HepG2 (cell line): ENCODE measurements around the gene GOLT1A. TPM values are rescaled to one million over a fixed set of nuclear protein-coding genes. Genes with fewer than 3 reads are reported as not detected.

Source experiments
- FIP1L1 ChIP-seq: fragments of 200-400 bp; formaldehyde crosslinking; IDR thresholded peaks from 2 replicates; pipeline ENCODE4 v1.6.1; 2018; ENCODE audit warnings: low read depth, mild to moderate bottlenecking, low read length, moderate library complexity, borderline replicate concordance; ENCODE audit not compliant: insufficient read depth
- FOXJ3 ChIP-seq: sonication (generic); formaldehyde crosslinking; IDR thresholded peaks from 2 replicates; pipeline ENCODE4 v1.4.0; 2020; ENCODE audit warnings: missing genetic modification reagents, mild to moderate bottlenecking, borderline replicate concordance
- FOXK1 ChIP-seq: sonication (generic); formaldehyde crosslinking; IDR thresholded peaks from 2 replicates; pipeline ENCODE4 v1.4.0; 2020; ENCODE audit warnings: low read depth, missing genetic modification reagents, borderline replicate concordance
- HNRNPK ChIP-seq: fragments of 200-400 bp; formaldehyde crosslinking; IDR thresholded peaks from 2 replicates; pipeline ENCODE4 v1.6.1; 2018; ENCODE audit warnings: low read length, low read depth, moderate library complexity, mild to moderate bottlenecking; ENCODE audit not compliant: poor library complexity, severe bottlenecking
- ISX ChIP-seq: sonication (generic); formaldehyde crosslinking; conservative IDR thresholded peaks from 2 replicates; pipeline ENCODE4 v1.5.0; 2020; ENCODE audit warnings: missing genetic modification reagents
- MXD4 ChIP-seq: IDR thresholded peaks from 2 replicates; pipeline ENCODE4 v1.6.1; 2016; ENCODE audit warnings: mild to moderate bottlenecking, missing biosample characterization, missing genetic modification reagents
- NR2F2 ChIP-seq: IDR thresholded peaks from 2 replicates; pipeline ENCODE4 v1.6.1; 2012; ENCODE audit warnings: low read depth, inconsistent platforms, borderline replicate concordance
- PHF8 ChIP-seq: sonication (generic); formaldehyde crosslinking; IDR thresholded peaks from 2 replicates; pipeline ENCODE4 v1.5.0; 2020; ENCODE audit warnings: missing genetic modification reagents
- REPIN1 ChIP-seq: sonication (generic); formaldehyde crosslinking; IDR thresholded peaks from 2 replicates; pipeline ENCODE4 v1.8.0; 2022; ENCODE audit warnings: missing genetic modification reagents, low read depth, mild to moderate bottlenecking, borderline replicate concordance
- SMYD3 ChIP-seq: sonication (generic); formaldehyde crosslinking; IDR thresholded peaks from 2 replicates; pipeline ENCODE4 v1.8.1; 2023; ENCODE audit warnings: mild to moderate bottlenecking, missing genetic modification reagents
- SRSF1 ChIP-seq: fragments of 200-400 bp; formaldehyde crosslinking; optimal IDR thresholded peaks from 2 replicates; pipeline ENCODE3; 2017; ENCODE audit warnings: mild to moderate bottlenecking, low read depth, low read length, moderate library complexity
- ZBTB21 ChIP-seq: sonication (generic); formaldehyde crosslinking; IDR thresholded peaks from 2 replicates; pipeline ENCODE4 v1.4.0; 2020; ENCODE audit warnings: missing genetic modification reagents
- ZMAT3 ChIP-seq: sonication (generic); formaldehyde crosslinking; conservative IDR thresholded peaks from 2 replicates; pipeline ENCODE4 v1.7.0; 2021; ENCODE audit warnings: missing genetic modification reagents
- ZNF121 ChIP-seq: sonication (generic); formaldehyde crosslinking; IDR thresholded peaks from 2 replicates; pipeline ENCODE4 v1.5.0; 2020; ENCODE audit warnings: mild to moderate bottlenecking, missing genetic modification reagents
- ZNF264 ChIP-seq: sonication (generic); formaldehyde crosslinking; IDR thresholded peaks from 2 replicates; pipeline ENCODE4 v1.4.0; 2020; ENCODE audit warnings: missing genetic modification reagents
- ZNF350 ChIP-seq: sonication (generic); formaldehyde crosslinking; IDR thresholded peaks from 2 replicates; pipeline ENCODE4 v1.4.0; 2020; ENCODE audit warnings: mild to moderate bottlenecking, low read depth, missing genetic modification reagents, borderline replicate concordance
- ZNF441 ChIP-seq: sonication (generic); formaldehyde crosslinking; IDR thresholded peaks from 2 replicates; pipeline ENCODE4 v1.7.0; 2021; ENCODE audit warnings: missing genetic modification reagents, borderline replicate concordance
- ZNF501 ChIP-seq: sonication (generic); formaldehyde crosslinking; IDR thresholded peaks from 2 replicates; pipeline ENCODE4 v1.5.1; 2020; ENCODE audit warnings: mild to moderate bottlenecking, moderate library complexity, missing genetic modification reagents
- ZNF615 ChIP-seq: sonication (generic); formaldehyde crosslinking; IDR thresholded peaks from 2 replicates; pipeline ENCODE4 v1.5.0; 2020; ENCODE audit warnings: mild to moderate bottlenecking, missing genetic modification reagents, borderline replicate concordance
- ZNF674 ChIP-seq: sonication (generic); formaldehyde crosslinking; IDR thresholded peaks from 2 replicates; pipeline ENCODE4 v1.5.0; 2020; ENCODE audit warnings: low read depth, mild to moderate bottlenecking, missing genetic modification reagents
- ZNF782 ChIP-seq: sonication (generic); formaldehyde crosslinking; IDR thresholded peaks from 2 replicates; pipeline ENCODE4 v1.4.0; 2020; ENCODE audit warnings: missing genetic modification reagents, mild to moderate bottlenecking, borderline replicate concordance
- ZNF788 ChIP-seq: sonication (generic); formaldehyde crosslinking; IDR thresholded peaks from 2 replicates; pipeline ENCODE4 v1.5.0; 2020; ENCODE audit warnings: mild to moderate bottlenecking, missing genetic modification reagents, borderline replicate concordance
- polyA plus RNA-seq, 8 experiments: library from polyadenylated mRNA; depleted of rRNA in 3 of 8; stranded (reverse) in 7 of 8; unstranded in 1 of 8; fragments of >200 nt; fragmentation: Illumina TruSeq in 4 of 8; extraction: Trizol in 4 of 8; gene quantifications; 2 replicates each; pipeline versions ENCODE4 v1.2.1 to v1.2.3, GENCODE V29; 2011 to 2016; ENCODE audit warnings: low read depth in 4 of 8, missing spikeins in 1 of 8, mixed read lengths in 1 of 8; ENCODE audit not compliant: insufficient read depth in 1 of 8
- total RNA-seq, 5 experiments: library from RNA; depleted of rRNA; stranded (reverse); fragments of >200 nt; fragmentation: Illumina TruSeq; extraction: Trizol; gene quantifications; 2 replicates each; pipeline ENCODE4 v1.2.3, GENCODE V29; 2016; ENCODE audit warnings: low read depth in 1 of 5
- TF ChIP-seq, protein P1 (sequence below): sonication (generic); formaldehyde crosslinking; IDR thresholded peaks from 2 replicates; pipeline ENCODE4 v1.5.0; 2020; ENCODE audit warnings: mild to moderate bottlenecking, missing genetic modification reagents
- TF ChIP-seq, protein P2 (sequence below), 2 experiments: fragments of 450-650 bp in 1 of 2; sonication (generic) in 1 of 2; formaldehyde crosslinking; IDR thresholded peaks; 2 replicates each; pipeline versions ENCODE4 v1.5.0 to v1.8.0; 2020 to 2022; ENCODE audit warnings: mild to moderate bottlenecking in 1 of 2, missing genetic modification reagents in 1 of 2
- TF ChIP-seq, protein P3 (sequence below): sonication (generic); formaldehyde crosslinking; IDR thresholded peaks from 2 replicates; pipeline ENCODE4 v1.4.0; 2020; ENCODE audit warnings: missing genetic modification reagents

Gene GOLT1A
- total and polyA plus RNA-seq, 2 of the 13 experiments (the other 11 are each of a cell fraction or from before 2014, with no cell fraction given) = 25.8 to 28.0 TPM

DNA sequence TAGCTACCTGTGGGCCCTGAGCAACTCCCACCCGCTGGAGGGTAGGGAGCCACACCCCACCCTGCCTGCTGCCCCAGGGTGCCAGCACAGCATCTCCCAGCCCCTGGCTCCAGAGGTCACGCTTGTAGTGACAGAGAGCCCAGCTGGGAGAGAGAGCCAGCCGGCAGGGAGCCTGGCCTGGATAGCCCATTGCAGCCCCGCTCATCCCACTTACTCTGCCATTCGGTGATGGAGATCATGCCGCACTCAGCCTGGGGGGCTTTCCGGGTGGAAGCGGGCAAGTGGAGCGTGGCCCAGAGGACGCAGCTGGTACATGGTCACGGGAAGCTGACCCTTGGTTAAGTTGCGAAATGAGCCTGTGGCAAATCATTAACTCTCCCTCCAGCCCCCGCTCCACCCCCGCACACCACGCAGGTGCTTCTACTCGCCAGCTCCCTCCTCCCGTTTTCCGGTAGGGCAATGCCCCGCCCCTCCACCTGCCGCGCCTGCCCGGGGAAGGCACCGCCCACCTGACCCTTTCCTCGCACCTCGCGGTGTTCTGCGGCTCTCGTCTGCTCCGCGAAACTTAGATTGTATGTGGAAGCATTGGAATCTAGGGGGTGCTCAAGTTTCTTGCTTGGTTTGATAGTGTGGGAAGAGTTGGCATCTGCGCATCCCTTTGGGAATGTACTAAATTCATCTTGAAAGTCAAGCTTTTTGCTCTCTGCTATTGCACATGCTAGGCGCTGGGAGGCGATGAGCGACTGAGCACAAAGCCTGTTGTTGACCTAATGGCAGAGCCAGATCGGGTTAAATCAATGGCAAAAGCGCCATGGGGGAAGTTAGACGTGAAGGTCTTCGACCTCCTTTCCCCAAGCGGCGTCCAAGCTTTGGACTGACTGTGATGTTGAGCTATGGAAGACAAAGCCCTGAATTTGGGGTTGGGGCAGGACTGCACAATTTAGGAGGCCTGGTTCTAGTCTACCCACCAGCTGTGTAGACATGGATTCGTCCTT lies at the start of gene GOLT1A (continued):
- TF ChIP-seq FIP1L1 = no peak
- peak; percentile 89; the same call in 1 of the 2 replicates for TF ChIP-seq ZNF788 (CRISPR knock-in tag)
- TF ChIP-seq PHF8 = peak; percentile 80
- TF ChIP-seq ZMAT3 (CRISPR knock-in tag) = peak; percentile 57; the same call in 1 of the 2 replicates
- TF ChIP-seq ISX = no peak
- peak; percentile 80 for TF ChIP-seq REPIN1 (CRISPR knock-in tag)
- TF ChIP-seq, protein P1, sequence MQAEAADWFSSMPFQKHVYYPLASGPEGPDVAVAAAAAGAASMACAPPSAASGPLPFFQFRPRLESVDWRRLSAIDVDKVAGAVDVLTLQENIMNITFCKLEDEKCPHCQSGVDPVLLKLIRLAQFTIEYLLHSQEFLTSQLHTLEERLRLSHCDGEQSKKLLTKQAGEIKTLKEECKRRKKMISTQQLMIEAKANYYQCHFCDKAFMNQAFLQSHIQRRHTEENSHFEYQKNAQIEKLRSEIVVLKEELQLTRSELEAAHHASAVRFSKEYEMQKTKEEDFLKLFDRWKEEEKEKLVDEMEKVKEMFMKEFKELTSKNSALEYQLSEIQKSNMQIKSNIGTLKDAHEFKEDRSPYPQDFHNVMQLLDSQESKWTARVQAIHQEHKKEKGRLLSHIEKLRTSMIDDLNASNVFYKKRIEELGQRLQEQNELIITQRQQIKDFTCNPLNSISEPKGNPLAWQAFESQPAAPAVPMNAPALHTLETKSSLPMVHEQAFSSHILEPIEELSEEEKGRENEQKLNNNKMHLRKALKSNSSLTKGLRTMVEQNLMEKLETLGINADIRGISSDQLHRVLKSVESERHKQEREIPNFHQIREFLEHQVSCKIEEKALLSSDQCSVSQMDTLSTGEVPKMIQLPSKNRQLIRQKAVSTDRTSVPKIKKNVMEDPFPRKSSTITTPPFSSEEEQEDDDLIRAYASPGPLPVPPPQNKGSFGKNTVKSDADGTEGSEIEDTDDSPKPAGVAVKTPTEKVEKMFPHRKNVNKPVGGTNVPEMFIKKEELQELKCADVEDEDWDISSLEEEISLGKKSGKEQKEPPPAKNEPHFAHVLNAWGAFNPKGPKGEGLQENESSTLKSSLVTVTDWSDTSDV (CRISPR knock-in tag) = 0 out of 2 replicates have a peak, but pooled peaks have one; percentile 57
- TF ChIP-seq ZNF782 (CRISPR knock-in tag) = peak; percentile 63; the same call in 1 of the 2 replicates
- 0 out of 2 replicates have a peak, but pooled peaks have one; percentile 34 for TF ChIP-seq ZNF615
- peak; percentile 69; the same call in 1 of the 2 replicates for TF ChIP-seq FOXJ3 (CRISPR knock-in tag)
- peak; percentile 61 for TF ChIP-seq ZNF264 (CRISPR knock-in tag)
- TF ChIP-seq FOXK1 (CRISPR knock-in tag) = 0 out of 2 replicates have a peak, but pooled peaks have one; percentile 27
- TF ChIP-seq ZNF441 (CRISPR knock-in tag) = peak; percentile 85; the same call in 1 of the 2 replicates
- TF ChIP-seq, protein P2, sequence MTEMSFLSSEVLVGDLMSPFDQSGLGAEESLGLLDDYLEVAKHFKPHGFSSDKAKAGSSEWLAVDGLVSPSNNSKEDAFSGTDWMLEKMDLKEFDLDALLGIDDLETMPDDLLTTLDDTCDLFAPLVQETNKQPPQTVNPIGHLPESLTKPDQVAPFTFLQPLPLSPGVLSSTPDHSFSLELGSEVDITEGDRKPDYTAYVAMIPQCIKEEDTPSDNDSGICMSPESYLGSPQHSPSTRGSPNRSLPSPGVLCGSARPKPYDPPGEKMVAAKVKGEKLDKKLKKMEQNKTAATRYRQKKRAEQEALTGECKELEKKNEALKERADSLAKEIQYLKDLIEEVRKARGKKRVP (CRISPR knock-in tag; IDR thresholded peaks at IDR 0.05) = peak in 1 of 2 experiments; percentile 65; a peak in 1 of 4 replicates
- TF ChIP-seq ZNF121 (CRISPR knock-in tag) = peak; percentile 36; the same call in 1 of the 2 replicates
- peak; percentile 74 for TF ChIP-seq NR2F2
- TF ChIP-seq SMYD3 (CRISPR knock-in tag) = peak; percentile 56; the same call in 1 of the 2 replicates
- TF ChIP-seq MXD4 (CRISPR knock-in tag) = peak; percentile 66
- peak; percentile 64; the same call in 1 of the 2 replicates for TF ChIP-seq ZNF350 (CRISPR knock-in tag)
- TF ChIP-seq ZBTB21 (CRISPR knock-in tag) = 0 out of 2 replicates have a peak, but pooled peaks have one; percentile 38
- TF ChIP-seq SRSF1 = no peak
- peak; percentile 96 for TF ChIP-seq ZNF501 (CRISPR knock-in tag)
- TF ChIP-seq, protein P3, sequence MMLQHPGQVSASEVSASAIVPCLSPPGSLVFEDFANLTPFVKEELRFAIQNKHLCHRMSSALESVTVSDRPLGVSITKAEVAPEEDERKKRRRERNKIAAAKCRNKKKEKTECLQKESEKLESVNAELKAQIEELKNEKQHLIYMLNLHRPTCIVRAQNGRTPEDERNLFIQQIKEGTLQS (CRISPR knock-in tag) = peak; percentile 24; the same call in 1 of the 2 replicates
- no peak for TF ChIP-seq ZNF674
- TF ChIP-seq HNRNPK = no peak
